Testis (tissue), 2 donors: ENCODE data around the gene ERF.

Experiments
- CTCF ChIP-seq, 3 experiments: fragments of 450-650 bp in 2 of 3; fragments of 200-600 bp in 1 of 3; sonication (generic) in 1 of 3; IDR thresholded peaks; one replicate each; pipeline ENCODE4 v1.5.1; 2016 to 2019; ENCODE audit warnings: antibody characterized with exemption in 3 of 3, mild to moderate bottlenecking in 2 of 3, moderate library complexity in 1 of 3
- POLR2A ChIP-seq: fragments of 450-650 bp; IDR thresholded peaks from one replicate; pipeline ENCODE4 v1.6.1; 2017; ENCODE audit warnings: antibody characterized with exemption, mild to moderate bottlenecking, moderate library complexity

- TF ChIP-seq CTCF (IDR thresholded peaks at IDR 0.05) (no peak), POLR2A (no peak)
Observed at GRCh38 chr19:42273407-42274064, 18.6 kb upstream of the ERF start.
